Heart right ventricle (tissue), 16 donors: ENCODE measurements around the gene SLC16A3. TPM values are rescaled to one million over a fixed set of nuclear protein-coding genes. Genes with fewer than 3 reads are reported as not detected.

ENCODE experiments used
- ATAC-seq, 8 donors: fragments of 200-7000 bp; cut with Tn5 transposase; one replicate each; pipeline ENCODE4 v1.9.1; 2020; ENCODE audit warnings: mild to moderate bottlenecking in 8 of 8, moderate library complexity in 8 of 8, moderate number of reproducible peaks in 1 of 8
- DNase-seq, 2 donors: peaks; one replicate each; pipeline ENCODE4 v3.0.0-alpha.2; 2020
- H3K27ac ChIP-seq, 10 donors: fragments of 200-600 bp; sonication (generic) in 2 of 10; one replicate each; pipeline versions ENCODE4 v1.5.0 to v1.8.0; 2020 to 2022; ENCODE audit warnings: mild to moderate bottlenecking in 3 of 10
- H3K27me3 ChIP-seq, 7 donors: fragments of 200-600 bp; one replicate each; pipeline ENCODE4 v1.8.0; 2021 to 2022; ENCODE audit warnings: mild to moderate bottlenecking in 2 of 7
- H3K36me3 ChIP-seq, 9 donors: fragments of 200-600 bp; sonication (generic) in 1 of 9; one replicate each; pipeline versions ENCODE4 v1.5.0 to v1.8.0; 2020 to 2022; ENCODE audit warnings: mild to moderate bottlenecking in 2 of 9
- H3K4me1 ChIP-seq, 9 donors: fragments of 200-600 bp; sonication (generic) in 1 of 9; one replicate each; pipeline versions ENCODE4 v1.5.0 to v1.8.0; 2020 to 2022; ENCODE audit warnings: mild to moderate bottlenecking in 4 of 9
- H3K4me3 ChIP-seq, 10 donors: fragments of 200-600 bp; sonication (generic) in 2 of 10; one replicate each; pipeline versions ENCODE4 v1.5.0 to v1.8.0; 2020 to 2022; ENCODE audit warnings: mild to moderate bottlenecking in 7 of 10, moderate library complexity in 2 of 10
- H3K9me3 ChIP-seq, 11 donors: fragments of 200-600 bp in 10 of 11; sonication (generic) in 2 of 11; one replicate each; pipeline versions ENCODE4 v1.5.0 to v1.8.0; 2013 to 2022; ENCODE audit warnings: mild to moderate bottlenecking in 2 of 11, control low read depth in 1 of 11, moderate library complexity in 1 of 11
- CTCF ChIP-seq, 9 donors: fragments of 200-600 bp; sonication (generic) in 2 of 9; IDR thresholded peaks; one replicate each; pipeline versions ENCODE4 v1.5.0 to v1.8.0; 2021 to 2022; ENCODE audit warnings: antibody characterized with exemption in 9 of 9, mild to moderate bottlenecking in 5 of 9, moderate library complexity in 1 of 9
- WGBS, 2 donors: extraction: QIAGEN DNeasy Blood & Tissue Kit; methylation state at CpG; one replicate each; pipeline ENCODE4 v1.1.7; 2013; ENCODE audit warnings: inconsistent platforms in 1 of 2; 5-methylcytosine and 5-hydroxymethylcytosine counted together
- intact Hi-C, 10 donors: fragments of 100-400 bp; cut with DNase I; formaldehyde crosslinking; loops; one replicate each; pipeline versions ENCODE4 v1.11.1 to v1.14.2; 2022
- polyA plus RNA-seq, 2 donors: library from polyadenylated mRNA; stranded (reverse); fragments of 200-250 nt; gene quantifications; one replicate each; pipeline ENCODE4 v1.2.3, GENCODE V29; 2013
- total RNA-seq, 10 donors: library from RNA; stranded (reverse); fragmentation: NEBNext Ultra II Directional in 3 of 10; extraction: Animal tissue kit (Norgen Biotek cat#: 25700) in 3 of 10; gene quantifications; one replicate each; pipeline versions ENCODE4 v1.2.1 to v1.2.4, GENCODE V29; 2021 to 2023
- donor health status: Arrhythmogenic right ventricular cardiomyopathy.
- donor health status: ischemic (EF 13 %, LVEDD 7.1; RV severe dilation, severe dysfunction).
- donor health status: healthy with polysubstance abuse.
- donor health status: DM: no; HTN: yes; CAD: no.
- donor health status: DM: no; HTN: no; CAD: no.
- donor health status: ischemic (EF 25% LVEDD 6.9; RV normal size, moderate dysfunction).
- donor health status: ischemic (EF 25% LVEDD 5.7; RV mildly dilated, moderate dysfunction).
- donor health status: healthy.
- donor health status: DM: yes; HTN: yes; CAD: no.
- donor health status: Ischemic cardiomyopathy.
- donor health status: ischemic (EF 35%, LVEDD 5.7; RV mildly dilated, moderate dysfunction).
- donor health status: nonischemic (EF 11% LVEDD 7.7; RV severe dilation, severe dysfunction).
- donor health status: DM: yes; HTN: yes; CAD: no.
- donor health status: PGD.
- donor health status: ischemic (EF 29% LVEDD 5.4; RV normal size, mild dysfunction).
- donor health status: nonischemic (EF 23%, LVEDD 6.1; RV moderate dilation, normal function).

SLC16A3 gene
- total and polyA plus RNA-seq, 12 donors = 4.8 to 65.3 (median 10.1) TPM

GRCh38 chr17:82229698-82230608 lies 1.1 kb downstream of the SLC16A3 start:
- peak overlapping the region; percentile 46 to 88 (median 73) for H3K4me3 ChIP-seq
- peak in 4 of 8 donors; percentile 0 to 2 (median 1) for ATAC-seq
- DNase-seq = no peak
- peaks cover 0 to 15% (median 0%) of the 10 kb centered on the region in 9 donors for H3K36me3 ChIP-seq
- intact Hi-C loops = loop anchor here in 3 of 10 donors (5.0 to 10.0 kb wide), 3 partner anchors 67 to 95 kb away; no protein-coding TSS in a partner anchor
- no peak for TF ChIP-seq CTCF (IDR thresholded peaks at IDR 0.05)
- no peaks in the 10 kb centered on the region for H3K9me3 ChIP-seq
- H3K27ac ChIP-seq = peak overlapping the region; percentile 85 to 100 (median 97)
- no peaks in the 10 kb centered on the region for H3K27me3 ChIP-seq
- H3K4me1 ChIP-seq = peaks cover 16 to 82% (median 58%) of the 10 kb centered on the region in 9 donors
- WGBS, 2 donors = 47 to 48% methylated on average over 28 of the region's 28 CpGs

- WGBS, 2 donors = 6 to 7% methylated on average over 55 to 76 of the region's 76 CpGs
- peaks cover 16 to 83% (median 52%) of the 10 kb centered on the region in 9 donors for H3K4me1 ChIP-seq
- ATAC-seq = peak; percentile 65 to 77 (median 74)
- intact Hi-C loops = loop anchor here in 3 of 10 donors (5.0 to 10.0 kb wide), 3 partner anchors 67 to 94 kb away; no protein-coding TSS in a partner anchor
- H3K36me3 ChIP-seq = peaks cover 0 to 19% (median 0%) of the 10 kb centered on the region in 9 donors
- peak overlapping the region; percentile 46 to 88 (median 73) for H3K4me3 ChIP-seq
- peak overlapping the region; percentile 85 to 100 (median 97) for H3K27ac ChIP-seq
- DNase-seq = peak; percentile 88 to 92
- no peaks in the 10 kb centered on the region for H3K9me3 ChIP-seq
- no peaks in the 10 kb centered on the region for H3K27me3 ChIP-seq
- TF ChIP-seq CTCF (IDR thresholded peaks at IDR 0.05) = peak; percentile 47 to 77 (median 62)
Measured at GRCh38 chr17:82230609-82231311, 1.9 kb downstream of the SLC16A3 start.

- Histone ChIP-seq H3K27me3 (no peaks in the 10 kb centered on the region), H3K9me3 (no peaks in the 10 kb centered on the region), H3K36me3 (peaks cover 0 to 24% (median 0%) of the 10 kb centered on the region in 9 donors), H3K4me3 (peak overlapping the region; percentile 46 to 88 (median 73)), H3K4me1 (peaks cover 18 to 83% (median 52%) of the 10 kb centered on the region in 9 donors), H3K27ac (peak overlapping the region; percentile 85 to 100 (median 97))
- intact Hi-C loops = loop anchor here in 3 of 10 donors (5.0 to 10.0 kb wide), 3 partner anchors 66 to 94 kb away; no protein-coding TSS in a partner anchor
- ATAC-seq (peak in 7 of 8 donors; percentile 0 to 9 (median 2)), DNase-seq (no peak)
- no peak for TF ChIP-seq CTCF (IDR thresholded peaks at IDR 0.05)
- 0 to 2% methylated on average over 8 to 18 of the region's 18 CpGs for WGBS, 2 donors
Measured at GRCh38 chr17:82231312-82231561, 2.4 kb downstream of the SLC16A3 start.
